Left forelimb (tissue), 1 donor: ENCODE measurements around the gene DSCAML1.

ENCODE experiments used
- DNase-seq: peaks from one replicate; pipeline ENCODE4 v3.0.0-alpha.2; 2018; ENCODE audit warnings: low spot score

Gene DSCAML1

DNA sequence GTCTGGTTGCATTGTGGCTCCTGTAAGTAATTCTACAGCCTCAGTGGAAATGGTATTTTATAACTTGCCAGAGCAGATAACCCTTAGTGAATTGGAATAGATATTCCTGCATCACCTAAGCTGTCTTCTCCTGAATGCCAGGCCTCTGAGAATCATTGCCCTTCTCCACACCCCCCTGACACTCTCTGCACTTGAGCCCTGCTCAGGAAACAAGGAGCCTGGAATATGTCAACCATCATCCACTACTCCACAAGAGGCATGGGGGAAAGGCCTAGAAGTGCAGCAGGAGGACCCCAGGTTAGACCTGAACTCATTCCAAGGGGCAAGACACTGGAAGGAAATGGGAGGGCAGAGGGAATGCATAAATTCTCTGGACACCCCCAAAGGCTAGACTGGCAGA is 72.4 kb downstream of the DSCAML1 start:
- DNase-seq = no peak

DNA sequence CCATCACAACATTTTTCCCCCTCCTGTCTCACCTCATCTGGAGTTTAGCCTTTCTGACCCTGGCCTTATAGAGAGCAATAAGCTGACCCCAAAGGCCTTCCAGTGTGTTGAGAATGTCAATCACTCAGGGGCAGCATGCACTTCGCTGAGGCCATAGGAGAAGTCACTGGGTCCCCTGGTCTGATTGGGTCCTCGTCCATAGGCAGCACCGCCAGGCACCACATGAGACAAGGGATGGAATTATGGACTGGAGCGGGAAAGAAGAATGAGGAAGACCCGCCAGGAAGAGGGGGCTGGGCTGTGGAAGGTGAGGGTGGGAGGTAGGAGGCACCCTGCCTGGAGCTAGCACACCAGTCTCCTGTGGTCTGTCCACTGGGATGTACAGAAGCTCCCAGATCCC is 72.9 kb downstream of the DSCAML1 start:
- DNase-seq = no peak

DNA sequence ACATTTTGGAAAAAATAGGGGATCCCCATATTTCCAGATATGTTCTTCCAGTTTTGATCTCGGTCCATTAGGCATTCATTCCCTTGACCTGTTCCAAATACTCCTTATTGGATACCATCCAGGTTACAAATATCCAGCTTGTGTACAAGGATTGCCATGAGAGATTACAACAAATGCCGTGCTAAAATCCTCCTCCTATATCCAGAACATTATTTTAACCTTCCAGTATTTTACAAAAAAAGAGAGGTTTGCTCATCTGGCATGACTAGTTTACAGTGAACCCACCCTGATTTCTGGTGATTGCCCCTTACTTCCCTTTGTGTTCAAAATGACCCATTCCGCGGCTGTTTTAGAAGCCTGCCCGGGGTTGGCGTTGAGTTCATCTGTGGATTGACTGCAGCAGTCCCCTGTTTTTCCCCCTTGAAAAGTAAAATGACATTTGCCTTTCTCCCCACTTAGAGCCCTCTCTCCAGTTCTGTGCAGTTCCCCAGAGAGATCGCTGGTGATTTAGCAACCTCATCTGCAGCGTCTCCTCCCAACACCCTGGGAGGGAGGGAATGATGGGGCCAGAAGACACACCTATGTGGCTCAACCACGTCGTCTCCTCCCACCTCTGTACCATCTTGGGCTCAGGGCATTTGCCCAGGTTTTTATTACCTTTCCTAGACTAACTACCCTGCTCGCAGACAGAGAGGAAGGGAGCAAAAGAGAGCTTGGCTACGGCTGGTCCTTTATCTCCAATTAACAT is 73.6 kb downstream of the DSCAML1 start:
- no peak for DNase-seq

- DNase-seq = no peak
These were observed 74.9 kb downstream of the DSCAML1 start for GRCh38 chr11:117722082-117722481.

- DNase-seq = no peak
These were observed 76.9 kb downstream of the DSCAML1 start for GRCh38 chr11:117720061-117720511.

GRCh38 chr11:117719480-117719879 is 77.5 kb downstream of the DSCAML1 start:
- no peak for DNase-seq

- no peak for DNase-seq
These were observed 79.3 kb downstream of the DSCAML1 start for GRCh38 chr11:117717485-117718314.

DNA sequence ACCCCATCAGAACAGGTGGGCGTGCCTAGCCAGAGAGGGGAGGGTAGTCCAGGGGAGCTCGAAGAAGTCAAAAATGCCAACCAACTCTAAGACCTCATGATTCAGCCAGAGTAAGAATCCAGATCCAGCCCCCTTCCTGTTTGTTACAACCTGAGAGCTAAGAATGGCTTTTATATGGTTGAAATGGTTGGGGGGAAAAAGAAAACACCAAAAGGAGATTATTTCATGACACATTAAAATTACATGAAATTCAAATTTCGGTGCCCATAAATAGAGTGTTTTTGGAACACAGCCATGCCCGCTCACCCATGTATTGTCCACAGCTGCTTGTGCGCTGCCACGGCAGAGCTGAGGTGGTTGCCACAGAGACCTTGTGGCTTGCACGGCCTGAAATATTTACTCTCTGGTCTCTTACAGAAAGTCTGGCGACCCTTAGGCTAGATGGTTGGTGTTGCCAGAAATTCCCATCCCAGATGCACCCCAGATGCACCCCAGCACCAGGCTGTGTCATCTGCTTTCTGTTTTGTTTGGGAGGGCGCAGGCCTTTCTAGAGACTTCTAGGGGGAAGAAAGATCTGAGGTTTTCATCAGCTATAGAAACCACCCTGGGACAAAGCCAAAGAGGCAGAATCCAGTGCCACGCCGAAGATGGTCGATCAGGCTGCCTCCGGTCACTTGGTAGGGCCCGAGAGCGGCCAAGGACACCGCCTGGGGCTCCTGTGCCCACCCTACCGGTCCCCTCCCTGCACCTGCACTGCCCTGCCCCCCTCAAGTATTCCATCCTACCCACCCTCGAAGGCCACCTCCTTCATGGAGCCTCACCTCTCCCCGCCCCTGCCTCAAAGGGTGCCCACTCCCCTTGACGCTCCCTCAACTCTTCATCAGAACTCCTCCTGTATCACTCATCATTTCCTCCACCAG is 80.2 kb downstream of the DSCAML1 start:
- DNase-seq = no peak

DNA sequence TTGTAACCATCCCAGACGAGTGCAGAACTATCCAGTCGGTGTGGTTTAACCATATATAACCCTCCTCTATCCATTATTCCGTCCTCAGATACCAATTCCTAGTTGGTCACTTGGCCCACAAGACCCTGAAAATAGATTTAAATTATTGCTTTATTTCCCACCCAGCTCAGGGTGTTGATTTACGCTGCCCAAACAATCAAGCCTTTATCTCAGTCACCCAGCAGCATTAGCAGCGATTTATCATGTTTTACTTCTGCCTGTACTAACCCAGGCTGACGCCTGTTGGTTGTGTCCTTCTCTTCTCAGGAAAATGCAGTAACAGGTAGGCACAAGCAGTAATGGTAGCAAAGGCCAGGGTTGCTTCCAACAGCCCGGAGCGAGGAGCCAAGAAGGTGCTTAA is 81.2 kb downstream of the DSCAML1 start:
- no peak for DNase-seq

DNA sequence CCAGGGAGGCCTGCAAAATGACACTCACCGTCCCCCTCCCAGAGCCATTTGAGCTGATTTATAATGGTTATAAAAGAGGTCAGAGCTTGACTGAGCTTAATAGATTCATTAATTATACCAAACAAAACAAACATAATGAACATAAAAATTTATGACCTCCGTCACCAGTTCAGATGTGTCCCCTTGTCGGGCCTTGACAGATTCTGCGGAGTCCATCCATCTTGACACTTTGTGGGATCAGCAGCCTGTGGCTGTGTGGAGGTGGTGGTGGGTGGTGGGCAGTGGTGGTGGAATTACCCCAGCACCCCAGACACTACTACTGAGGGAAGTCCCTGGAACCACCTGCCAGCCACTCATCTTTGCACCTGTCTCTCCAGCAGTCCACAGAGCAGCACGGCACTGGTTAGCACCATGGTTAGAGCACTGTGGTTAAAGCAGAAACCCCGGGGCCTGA is 83.5 kb downstream of the DSCAML1 start:
- no peak for DNase-seq

DNA sequence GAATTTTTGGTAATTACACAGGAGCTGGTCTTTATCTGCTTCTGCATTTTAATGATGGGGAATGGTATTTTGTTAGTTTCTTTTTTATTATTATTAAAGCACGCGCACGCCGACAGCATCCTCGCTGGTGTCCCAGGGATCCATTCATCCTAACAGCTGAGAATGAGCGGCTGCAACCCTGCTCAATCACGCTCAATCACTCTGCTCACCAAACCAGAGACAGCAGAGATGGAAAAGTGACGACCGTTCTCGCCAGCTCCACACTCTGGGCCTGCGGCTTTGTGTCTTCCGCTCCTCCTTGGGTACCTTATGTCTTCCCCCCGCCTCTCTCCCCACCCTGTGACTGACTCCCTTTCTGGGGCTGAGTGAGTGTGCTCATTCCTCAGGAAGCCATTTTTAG is 84.5 kb downstream of the DSCAML1 start:
- no peak for DNase-seq

- no peak for DNase-seq
These were observed 85.7 kb downstream of the DSCAML1 start for GRCh38 chr11:117711331-117711730.

DNA sequence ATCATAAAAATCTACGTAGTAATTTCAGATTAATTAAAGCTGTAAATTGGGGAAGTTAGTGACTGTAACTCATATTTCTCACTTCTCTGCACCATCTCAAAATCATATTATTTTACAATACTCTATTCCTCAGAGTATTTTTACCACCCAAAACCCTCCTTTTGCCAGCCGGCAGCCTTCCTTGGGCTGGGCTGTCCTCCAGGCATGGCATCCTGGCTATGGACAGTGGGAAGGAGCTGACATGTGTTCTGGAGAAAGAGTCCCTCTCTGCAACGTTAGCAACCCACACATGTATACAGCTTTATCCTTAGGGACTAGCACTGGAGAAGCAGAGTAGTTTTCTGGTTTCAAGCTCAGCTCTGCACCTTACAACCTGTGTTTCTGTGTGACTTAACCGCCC is 86.8 kb downstream of the DSCAML1 start:
- no peak for DNase-seq

DNA sequence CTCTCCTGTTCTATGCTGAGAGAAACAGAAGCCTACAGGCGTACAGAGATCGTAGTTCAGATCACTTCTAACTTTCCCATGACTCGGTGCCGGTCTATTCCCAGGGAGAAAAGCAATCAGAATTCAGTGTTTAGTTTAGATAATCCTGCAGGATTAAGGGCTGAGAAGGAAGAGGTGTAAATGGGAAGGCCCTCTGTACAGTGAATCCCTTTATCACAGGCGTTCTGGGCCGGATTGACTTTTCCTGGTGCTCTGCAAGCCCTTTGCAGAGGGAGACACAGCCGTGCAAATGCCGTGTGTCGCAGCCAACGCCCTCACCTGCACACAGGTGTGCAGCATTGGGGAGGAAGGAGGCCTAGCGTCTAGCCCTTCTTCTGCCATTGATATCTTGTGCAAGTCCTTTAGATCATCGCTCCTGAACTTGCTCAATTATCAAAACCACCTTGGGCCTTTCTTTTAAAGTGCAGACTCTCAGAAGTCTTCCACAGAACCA is 90.6 kb downstream of the DSCAML1 start:
- no peak for DNase-seq

DNA sequence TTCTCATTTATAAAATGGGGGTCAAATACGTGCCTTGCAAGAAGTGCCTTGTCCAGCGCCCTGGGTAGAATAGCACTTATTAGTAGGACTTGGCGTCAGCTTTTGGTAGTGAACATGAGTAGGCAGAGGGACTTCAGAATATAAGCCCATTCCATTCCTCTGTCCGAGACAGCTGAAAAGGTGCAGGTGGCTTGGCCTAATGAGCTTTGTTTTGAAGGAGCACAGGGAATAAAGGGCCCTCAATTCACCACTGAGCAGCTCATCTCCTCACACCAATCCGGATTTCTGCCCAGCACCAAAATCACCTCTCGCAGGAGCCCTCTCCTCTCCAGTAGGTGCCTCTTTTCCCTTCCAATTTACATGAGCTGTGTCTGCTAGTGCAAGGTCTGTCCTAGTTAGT is 91.2 kb downstream of the DSCAML1 start:
- DNase-seq = no peak

DNA sequence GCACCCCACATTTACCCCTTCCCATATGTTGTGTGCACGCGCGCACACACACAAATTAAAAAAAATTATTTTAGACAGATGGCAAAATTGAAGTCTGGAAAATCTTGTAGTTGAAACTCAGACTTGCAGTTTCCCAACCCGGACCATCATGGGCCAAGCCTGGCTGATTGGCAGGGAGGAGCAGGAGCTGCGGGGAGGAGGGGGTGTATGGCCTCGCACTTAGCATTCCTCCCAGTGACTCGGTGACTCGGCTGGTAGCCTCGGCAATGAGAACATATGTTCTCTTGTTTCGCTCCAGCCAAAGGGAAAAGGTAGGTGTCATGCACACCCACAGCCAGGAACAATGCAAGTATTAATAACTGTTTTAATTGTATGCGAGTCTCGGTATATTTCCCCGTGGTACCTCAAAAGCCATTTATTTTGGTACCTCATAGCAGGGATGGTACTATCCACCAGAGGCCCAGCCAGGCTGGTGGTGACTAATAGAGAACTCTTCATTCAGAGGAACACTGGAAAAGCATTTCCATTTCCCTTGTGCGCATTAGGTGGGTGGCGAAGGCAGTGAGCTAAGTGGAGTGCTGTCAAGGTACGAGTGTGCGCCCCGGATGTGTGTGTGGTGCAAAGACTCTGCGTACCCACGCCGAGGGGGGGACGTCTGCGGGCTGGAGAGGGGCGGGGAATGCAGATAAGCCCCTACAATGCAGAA is 92.5 kb downstream of the DSCAML1 start:
- DNase-seq = no peak

GRCh38 chr11:117702946-117703598 is 93.9 kb downstream of the DSCAML1 start:
- DNase-seq = no peak

- no peak for DNase-seq
These were observed 95.2 kb downstream of the DSCAML1 start for GRCh38 chr11:117701781-117702180.

- DNase-seq = no peak
These were observed 96.5 kb downstream of the DSCAML1 start for GRCh38 chr11:117700551-117700950.

- no peak for DNase-seq
These were observed 99.7 kb downstream of the DSCAML1 start for GRCh38 chr11:117697319-117697718.

DNA sequence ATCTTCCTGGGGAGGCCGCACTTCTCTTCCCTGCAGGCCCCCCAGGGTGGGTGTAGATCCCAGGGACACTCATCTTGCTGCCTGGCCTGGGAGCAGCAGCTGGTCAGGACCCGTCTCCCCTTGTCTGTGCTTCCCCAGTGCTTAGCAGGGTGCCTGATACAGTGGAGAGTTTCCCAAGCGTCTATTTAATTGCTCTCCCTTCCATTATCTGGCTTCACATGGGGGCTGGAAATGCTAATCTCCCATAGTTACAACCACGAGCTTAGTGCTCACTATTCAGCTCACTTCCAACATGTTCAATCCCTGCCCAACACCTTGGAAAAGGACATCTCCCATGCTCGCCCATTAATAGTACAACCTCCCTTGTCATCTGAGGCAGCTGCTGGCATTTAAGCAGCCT is 100.5 kb downstream of the DSCAML1 start:
- DNase-seq = no peak
